NB4 (cell line): ENCODE data around the gene ZNF580.

ENCODE experiments used
- CTCF ChIP-seq: IDR thresholded peaks from one replicate; pipeline ENCODE4 v1.5.1; 2012; ENCODE audit warnings: low read depth, low read length
- POLR2A ChIP-seq: IDR thresholded peaks from 2 replicates; pipeline ENCODE4 v1.6.1; 2011; ENCODE audit warnings: mild to moderate bottlenecking; ENCODE audit not compliant: insufficient read length; ENCODE audit errors: extremely low read depth

GRCh38 chr19:55673465-55673864 is 32.7 kb downstream of the ZNF580 start:
- no peak for TF ChIP-seq POLR2A
- no peak for TF ChIP-seq CTCF
